ENCODE data around the gene CLDN34.

The CLDN34 gene

DNA sequence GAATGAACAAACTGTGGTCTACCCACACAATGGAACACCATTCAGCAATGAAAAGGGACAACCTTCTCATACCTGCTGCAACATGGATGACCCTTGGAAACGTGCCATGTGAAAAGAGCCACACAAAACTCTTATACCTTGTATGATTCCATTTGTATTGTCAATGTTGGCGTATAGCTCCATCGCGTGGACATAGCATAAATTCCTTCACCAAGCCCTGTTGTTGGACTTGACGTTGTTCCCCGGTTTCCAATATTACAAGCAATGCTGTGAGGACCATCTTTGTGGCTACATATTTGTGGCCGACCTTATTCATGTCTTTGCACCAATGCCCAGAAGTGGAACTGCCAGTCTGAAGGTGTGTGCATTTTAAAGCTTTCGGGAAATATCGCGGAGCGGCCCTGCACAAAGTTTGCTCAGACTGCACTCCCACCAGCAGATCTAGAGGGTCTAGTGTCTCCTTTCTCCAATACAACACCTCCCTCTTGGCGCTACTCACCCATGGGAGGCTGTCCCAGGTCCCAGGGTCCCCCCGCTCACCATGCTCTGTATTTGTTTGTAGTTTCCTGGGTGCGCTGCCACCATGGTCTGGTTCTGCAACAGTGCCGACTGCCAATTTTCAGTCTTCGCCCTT is at the start of gene CLDN34:
Gene CLDN34, plus strand, starts transcription at position 584 of the 634 bp plus-strand sequence. Its CDS starts 0 bp downstream, at position 584.
- DNase-seq (ENCODE audit: low spot score), result no peak

DNA sequence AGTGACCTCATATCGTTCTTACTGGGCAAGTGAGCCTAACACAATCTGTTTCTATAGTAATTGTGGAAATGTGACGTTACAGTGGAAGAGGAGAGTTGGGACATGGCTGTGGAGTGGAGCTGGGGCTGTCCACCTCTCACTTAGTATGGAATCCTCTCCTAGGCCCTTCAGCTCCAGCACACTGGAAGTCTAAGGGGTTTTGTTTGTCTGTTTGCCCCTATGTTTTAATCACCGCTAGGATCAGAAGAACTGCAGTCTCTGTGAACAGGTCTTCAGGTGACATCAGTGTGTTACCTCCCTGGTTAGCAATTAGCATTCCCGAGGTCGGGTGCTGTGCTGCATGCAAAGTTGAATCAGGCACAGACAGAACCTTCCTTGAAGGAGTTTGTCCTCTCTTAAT is 49.3 kb upstream of the CLDN34 start:
- no peak for DNase-seq (ENCODE audit: low spot score)

DNA sequence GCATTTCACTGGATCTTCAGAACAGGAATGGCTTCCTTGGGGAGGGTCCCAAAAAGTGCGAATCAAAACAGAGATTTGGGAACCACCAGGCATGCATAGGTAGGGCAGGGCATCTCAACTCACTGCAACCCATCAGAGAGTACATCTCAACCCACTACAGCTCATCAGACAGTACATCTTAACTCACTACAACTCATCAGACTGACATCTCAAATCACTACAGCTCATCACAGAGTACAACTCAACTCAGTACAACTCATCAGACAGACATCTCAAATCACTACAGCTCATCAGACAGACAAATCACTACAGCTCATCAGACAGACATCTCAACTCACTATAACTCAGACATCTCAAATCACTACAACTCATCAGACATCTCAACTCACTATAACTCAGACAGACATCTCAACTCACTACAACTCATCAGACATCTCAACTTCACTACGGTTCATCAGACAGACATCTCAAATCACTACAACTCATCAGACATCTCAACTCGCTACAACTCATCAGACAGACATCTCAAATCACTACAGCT is 47.5 kb upstream of the CLDN34 start:
- no peak for DNase-seq (ENCODE audit: low spot score)

DNA sequence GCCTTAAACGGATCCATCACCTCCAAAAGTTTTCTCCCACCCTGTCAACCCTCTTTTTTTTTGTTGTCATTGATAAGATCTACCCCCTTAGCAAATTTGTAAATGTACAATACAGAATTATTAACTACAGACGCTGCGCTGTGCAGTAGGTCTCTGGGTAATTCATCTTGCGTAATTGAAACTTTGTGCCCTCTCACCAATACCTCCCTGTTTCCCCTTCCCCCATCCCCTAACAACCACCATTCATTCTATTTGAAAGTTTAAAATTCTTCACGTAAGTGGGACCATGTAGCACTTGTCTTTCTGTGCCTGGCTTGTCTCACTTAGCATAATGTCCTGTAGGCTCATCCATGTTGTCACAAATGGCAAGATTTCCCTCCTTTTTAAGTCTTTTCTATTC is 45.8 kb upstream of the CLDN34 start:
- DNase-seq (ENCODE audit: low spot score), result no peak

DNA sequence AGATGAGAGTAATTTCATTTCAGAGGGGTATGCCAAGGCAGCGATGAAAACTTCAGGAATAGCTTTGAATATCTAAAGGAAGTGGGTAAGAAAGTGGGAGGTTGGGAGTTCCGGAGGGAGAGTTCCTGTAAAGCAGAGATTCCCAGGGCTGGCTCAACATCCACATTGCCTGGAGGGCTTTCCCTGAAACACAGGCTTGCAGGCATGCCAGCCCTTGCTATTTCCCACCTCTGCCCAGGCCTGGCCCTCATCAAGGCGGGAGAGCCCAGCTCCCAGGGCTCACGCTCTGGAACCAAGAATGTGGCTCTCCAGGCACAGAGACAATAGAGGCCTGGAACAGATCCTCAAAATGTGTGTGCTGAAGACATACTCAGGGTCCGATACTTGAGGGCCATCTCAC is 43.8 kb upstream of the CLDN34 start:
- DNase-seq (ENCODE audit: low spot score), result no peak

DNA sequence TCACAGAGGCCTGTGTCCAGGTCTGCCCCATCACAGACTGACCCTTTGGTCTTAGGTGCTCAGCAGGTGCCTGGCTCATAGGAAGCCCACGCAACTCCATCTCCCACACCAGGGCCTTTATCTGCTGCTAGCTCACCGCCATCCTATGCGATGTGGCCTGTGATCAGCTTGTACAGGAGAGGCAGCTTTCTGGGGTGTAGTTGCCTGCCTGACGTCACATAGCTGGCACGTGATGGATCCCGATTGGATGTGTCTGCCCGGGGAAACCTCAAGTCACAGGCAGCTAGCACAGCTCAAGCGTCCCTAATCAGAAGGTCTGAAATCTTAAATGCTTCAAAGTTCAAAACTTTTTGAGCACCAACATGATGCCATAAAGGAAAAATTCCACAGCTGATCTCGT is 41.2 kb upstream of the CLDN34 start:
- DNase-seq (ENCODE audit: low spot score), result no peak

GRCh38 chrX:9927698-9928482 is 39.3 kb upstream of the CLDN34 start:
- DNase-seq (ENCODE audit: low spot score), result no peak

- DNase-seq (ENCODE audit: low spot score), result no peak
These were observed 31.7 kb upstream of the CLDN34 start for GRCh38 chrX:9935436-9935835.

DNA sequence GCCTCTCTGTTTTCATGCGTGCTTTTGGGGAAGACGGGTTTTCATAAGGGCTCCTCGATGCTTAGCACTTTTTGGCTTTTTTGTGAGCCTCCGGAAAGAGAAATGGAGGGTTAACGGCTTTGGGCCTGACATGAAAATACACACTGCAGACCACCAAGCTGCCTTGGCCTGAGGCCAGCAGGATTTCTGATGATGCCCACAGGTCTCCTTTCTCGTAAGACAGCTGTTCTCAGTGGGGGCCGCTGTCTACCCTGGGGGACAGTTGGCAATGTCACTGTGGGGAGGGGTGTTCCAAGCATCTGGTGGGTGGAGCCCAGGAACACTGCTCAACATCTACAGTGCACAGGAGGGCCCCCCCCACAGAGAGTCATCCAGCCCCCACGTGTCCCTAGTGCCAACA is 29.4 kb upstream of the CLDN34 start:
- DNase-seq (ENCODE audit: low spot score), result no peak

DNA sequence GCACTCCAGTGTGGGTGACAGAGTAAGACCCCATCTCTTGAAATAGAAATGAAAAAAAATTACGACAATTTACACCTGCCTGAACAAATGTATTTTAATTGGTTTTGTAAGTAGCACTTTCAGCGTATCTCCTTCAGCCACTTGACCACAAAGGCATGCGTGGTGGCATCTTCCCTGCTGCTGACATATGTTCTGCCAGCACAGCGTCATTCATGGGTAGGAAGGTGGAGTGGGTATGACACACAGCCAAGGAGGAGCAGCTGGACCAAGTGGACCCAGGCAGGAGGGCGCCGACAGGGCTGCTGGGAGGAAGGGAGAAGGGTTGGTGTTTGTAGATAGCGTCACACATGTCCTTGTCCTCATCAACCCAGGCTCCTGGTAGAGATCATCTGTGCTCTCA is 28.6 kb upstream of the CLDN34 start:
- DNase-seq (ENCODE audit: low spot score), result no peak

DNA sequence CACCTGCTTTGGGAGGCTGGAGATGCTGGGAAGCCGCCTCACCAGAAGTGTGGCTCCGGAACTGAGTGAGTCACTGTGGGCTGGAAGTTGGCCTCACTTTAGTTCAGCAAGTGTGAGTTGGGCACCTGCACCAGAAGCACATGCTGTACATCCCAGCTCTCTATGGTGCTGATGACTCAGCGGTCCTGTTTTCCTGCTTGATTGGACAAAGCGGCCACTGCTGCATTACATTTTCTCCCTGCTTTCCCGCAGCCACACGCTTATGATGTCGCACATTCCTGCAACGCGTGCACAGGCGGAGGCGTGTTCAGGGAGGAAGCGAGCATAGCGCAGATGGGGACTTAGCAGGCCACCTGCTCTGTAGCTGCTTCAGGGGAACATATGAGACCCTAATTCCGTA is 26.7 kb upstream of the CLDN34 start:
- peak; percentile 7 for DNase-seq (ENCODE audit: low spot score)

GRCh38 chrX:9942086-9942485 is 25.1 kb upstream of the CLDN34 start:
- DNase-seq (ENCODE audit: low spot score), result no peak

- DNase-seq (ENCODE audit: low spot score), result no peak
These were observed 23.7 kb upstream of the CLDN34 start for GRCh38 chrX:9943420-9943819.

DNA sequence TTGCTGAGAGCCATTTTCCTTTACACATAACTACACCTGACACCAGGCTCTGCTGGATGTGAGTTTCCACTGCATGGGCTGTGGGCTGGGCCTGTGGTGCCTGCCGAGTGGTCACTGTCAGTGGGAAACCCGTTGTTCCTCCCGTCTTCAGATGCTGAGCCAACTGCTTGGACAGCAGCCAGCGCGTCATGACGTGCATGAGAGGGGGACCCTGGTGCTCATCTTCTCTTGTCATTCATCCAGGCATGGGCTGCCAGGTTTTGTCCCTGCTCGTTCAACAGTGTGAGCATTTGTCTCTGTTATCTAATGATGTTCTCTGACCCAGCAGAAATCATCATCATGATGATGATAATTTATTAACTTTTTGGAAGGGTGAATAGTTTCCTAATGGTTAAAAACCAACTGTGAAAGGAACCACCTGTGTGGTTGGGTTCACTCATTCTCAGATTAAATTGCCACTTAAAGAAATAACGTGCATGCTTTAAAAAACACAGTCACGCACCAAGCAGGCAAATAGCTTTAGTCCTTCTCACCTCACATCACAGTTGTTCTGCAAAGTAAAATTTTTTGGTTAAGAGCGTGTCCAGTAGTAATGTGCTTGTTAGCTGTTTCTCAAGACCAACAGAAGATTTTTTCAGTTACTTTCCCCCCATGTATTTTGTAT is 19.9 kb upstream of the CLDN34 start:
- DNase-seq (ENCODE audit: low spot score), result no peak

GRCh38 chrX:9948406-9948805 is 18.8 kb upstream of the CLDN34 start:
- DNase-seq (ENCODE audit: low spot score), result no peak

GRCh38 chrX:9952300-9952699 is 14.9 kb upstream of the CLDN34 start:
- no peak for DNase-seq (ENCODE audit: low spot score)

DNA sequence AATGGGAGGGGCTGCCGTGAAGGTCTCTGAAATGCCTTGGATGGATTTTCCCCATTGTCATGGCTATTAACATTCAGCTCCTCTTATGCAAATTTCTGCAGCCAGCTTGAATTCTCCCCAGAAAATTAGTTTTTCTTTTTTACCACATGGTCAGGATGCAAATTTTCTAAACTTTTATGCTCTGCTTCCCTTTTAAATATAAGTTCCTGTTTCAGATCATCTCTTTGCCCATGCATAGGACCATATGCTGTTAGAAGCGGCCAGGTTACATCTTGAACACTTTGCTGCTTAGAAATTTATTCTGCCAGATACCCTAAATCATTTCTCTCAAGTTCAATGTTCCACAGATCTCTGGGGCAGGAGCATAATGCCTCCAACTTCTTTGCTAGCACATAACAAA is 13.8 kb upstream of the CLDN34 start:
- no peak for DNase-seq (ENCODE audit: low spot score)

- no peak for DNase-seq (ENCODE audit: low spot score)
These were observed 11.7 kb upstream of the CLDN34 start for GRCh38 chrX:9955506-9955905.

DNA sequence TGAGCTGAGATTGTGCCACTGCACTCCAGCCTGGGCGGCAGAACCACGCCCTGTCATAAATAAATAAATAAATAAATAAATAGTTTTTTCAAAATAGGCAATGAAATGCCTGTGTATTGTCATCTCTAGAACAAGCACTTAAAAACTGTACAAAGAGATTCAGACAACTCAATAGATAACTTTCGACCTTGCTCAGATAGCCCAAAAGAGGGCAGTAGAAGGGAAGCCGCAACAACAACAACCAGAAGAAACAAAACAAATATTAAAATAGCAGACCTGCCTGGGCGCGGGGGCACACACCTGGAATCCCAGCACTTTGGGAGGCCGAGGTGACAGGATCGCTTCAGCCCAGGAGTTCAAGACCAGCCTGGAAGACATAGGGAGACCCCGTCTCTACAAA is 9.4 kb upstream of the CLDN34 start:
- no peak for DNase-seq (ENCODE audit: low spot score)

- DNase-seq (ENCODE audit: low spot score), result no peak
These were observed 9.0 kb upstream of the CLDN34 start for GRCh38 chrX:9958183-9958582.

- no peak for DNase-seq (ENCODE audit: low spot score)
These were observed 5.4 kb upstream of the CLDN34 start for GRCh38 chrX:9961750-9962149.

DNA sequence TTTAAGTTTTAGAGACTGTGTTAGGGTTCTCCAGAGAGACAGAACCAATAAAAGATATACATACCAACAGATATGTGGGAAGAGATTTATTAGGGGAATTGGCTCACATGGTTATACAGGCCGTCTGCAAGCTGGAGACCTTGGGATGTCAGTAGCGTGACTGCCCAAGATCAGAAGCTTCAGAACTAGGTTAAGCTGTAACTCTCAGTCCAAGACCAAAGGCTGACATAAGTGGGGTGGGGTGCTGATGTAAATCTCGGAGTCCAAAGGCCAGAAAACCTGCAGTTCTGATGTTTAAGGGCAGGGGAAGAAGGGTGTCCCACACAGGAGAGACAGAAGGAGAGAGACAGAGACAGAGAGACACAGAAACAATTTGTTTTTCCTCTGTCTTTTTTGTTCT is 10.5 kb downstream of the CLDN34 start:
- DNase-seq (ENCODE audit: low spot score), result no peak

DNA sequence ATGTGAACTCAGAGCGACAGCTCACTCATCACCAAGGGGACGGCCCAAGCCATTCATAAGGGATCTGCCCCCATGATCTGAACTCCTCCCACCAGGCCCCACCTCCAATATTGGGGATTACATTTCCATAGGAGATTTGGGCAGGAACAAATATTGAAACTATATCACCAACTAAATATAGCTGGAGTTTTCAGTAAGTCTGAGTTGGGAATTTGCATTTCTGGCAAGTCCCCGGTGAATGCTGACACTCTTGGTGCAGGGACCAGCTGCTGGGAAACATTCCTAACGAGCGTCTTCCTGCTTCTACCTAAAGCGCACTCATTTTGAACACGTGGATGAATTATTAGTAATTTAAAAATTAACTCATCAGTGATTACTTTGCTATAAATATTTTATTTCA is 13.2 kb downstream of the CLDN34 start:
- DNase-seq (ENCODE audit: low spot score), result no peak

Data from kidney capillary endothelial cell (primary cell).